ENCODE measurements around the gene FBXW12. TPM values are rescaled to one million over a fixed set of nuclear protein-coding genes. Genes with fewer than 3 reads are reported as not detected.

Gene FBXW12
- total RNA-seq, 4 donors from 2014 or later, result 1.1 TPM; not detected in 3

GRCh38 chr3:48367201-48367600 is 4.8 kb upstream of the FBXW12 start:
- TF ChIP-seq, protein P1, sequence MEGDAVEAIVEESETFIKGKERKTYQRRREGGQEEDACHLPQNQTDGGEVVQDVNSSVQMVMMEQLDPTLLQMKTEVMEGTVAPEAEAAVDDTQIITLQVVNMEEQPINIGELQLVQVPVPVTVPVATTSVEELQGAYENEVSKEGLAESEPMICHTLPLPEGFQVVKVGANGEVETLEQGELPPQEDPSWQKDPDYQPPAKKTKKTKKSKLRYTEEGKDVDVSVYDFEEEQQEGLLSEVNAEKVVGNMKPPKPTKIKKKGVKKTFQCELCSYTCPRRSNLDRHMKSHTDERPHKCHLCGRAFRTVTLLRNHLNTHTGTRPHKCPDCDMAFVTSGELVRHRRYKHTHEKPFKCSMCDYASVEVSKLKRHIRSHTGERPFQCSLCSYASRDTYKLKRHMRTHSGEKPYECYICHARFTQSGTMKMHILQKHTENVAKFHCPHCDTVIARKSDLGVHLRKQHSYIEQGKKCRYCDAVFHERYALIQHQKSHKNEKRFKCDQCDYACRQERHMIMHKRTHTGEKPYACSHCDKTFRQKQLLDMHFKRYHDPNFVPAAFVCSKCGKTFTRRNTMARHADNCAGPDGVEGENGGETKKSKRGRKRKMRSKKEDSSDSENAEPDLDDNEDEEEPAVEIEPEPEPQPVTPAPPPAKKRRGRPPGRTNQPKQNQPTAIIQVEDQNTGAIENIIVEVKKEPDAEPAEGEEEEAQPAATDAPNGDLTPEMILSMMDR (IDR thresholded peaks at IDR 0.05; ENCODE audit: low read depth), result no peak

GRCh38 chr3:48369693-48370332 is 2.2 kb upstream of the FBXW12 start:
- TF ChIP-seq, protein P1 (IDR thresholded peaks at IDR 0.05; ENCODE audit: low read depth), result no peak

GRCh38 chr3:48370333-48370713 is 1.7 kb upstream of the FBXW12 start:
- TF ChIP-seq, protein P1 (IDR thresholded peaks at IDR 0.05; ENCODE audit: low read depth), result no peak

DNA sequence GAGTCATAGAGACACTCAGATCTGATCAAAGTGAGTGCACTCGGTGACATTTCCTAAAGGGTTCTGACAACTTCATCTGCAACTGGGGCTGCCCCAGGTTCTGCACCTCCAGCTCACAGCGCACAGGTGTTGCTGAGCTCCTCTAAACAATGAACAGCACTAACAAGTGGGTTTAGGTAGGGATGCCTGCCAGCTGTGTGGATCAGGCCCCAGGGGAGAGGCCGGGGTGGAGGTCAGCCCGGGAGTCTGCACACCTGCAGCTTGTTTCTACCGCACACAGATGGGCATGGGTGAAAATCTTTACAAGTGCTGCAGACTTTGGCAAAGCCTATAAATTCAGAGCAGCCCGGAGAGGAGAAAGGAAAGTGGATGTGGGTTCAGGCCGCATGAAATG is 355 bp downstream of the FBXW12 start:
- TF ChIP-seq, protein P1 (IDR thresholded peaks at IDR 0.05; ENCODE audit: low read depth), result no peak

DNA sequence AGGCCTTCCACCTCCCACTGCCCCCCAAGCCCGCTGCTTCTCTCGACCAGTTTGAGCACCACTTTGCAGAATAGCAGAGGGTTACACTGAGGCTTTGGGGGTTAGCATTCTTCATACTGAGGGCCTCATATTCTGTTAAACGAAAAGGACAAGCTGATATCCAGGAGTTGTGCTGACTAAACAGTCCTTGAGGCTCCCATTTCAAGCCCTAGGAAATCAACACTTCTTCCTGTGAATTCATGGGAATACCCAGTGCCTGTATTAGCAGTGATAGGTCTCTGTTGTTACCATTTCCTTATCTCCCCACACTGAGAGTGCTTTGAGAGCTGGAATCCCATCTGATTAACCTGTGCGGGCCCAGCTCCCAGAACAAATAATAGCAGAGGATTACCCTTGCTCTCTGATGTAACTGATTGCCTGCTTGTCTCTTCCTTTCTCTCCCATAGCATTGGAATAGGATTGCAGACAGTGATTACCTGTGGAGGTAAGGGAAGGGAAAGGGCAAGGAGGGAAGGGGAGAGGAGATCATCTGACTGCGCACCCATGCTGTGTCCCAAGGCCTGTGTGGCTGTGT is 930 bp downstream of the FBXW12 start:
- TF ChIP-seq, protein P1 (IDR thresholded peaks at IDR 0.05; ENCODE audit: low read depth), result no peak

GRCh38 chr3:48387634-48388033 is 15.6 kb downstream of the FBXW12 start:
- TF ChIP-seq, protein P1 (IDR thresholded peaks at IDR 0.05; ENCODE audit: low read depth), result no peak

GRCh38 chr3:48388966-48389365 is 16.9 kb downstream of the FBXW12 start:
- TF ChIP-seq, protein P1 (IDR thresholded peaks at IDR 0.05; ENCODE audit: low read depth), result no peak

Data from subcutaneous adipose tissue (tissue), 4 donors.